Testis (tissue), 3 donors: ENCODE measurements around the gene GLG1. TPM values are rescaled to one million over a fixed set of nuclear protein-coding genes. Genes with fewer than 3 reads are reported as not detected.

ENCODE experiments used
- DNase-seq: peaks from one replicate; pipeline ENCODE4 v3.0.0-alpha.2; 2019
- H3K27ac ChIP-seq, 2 donors: fragments of 200-600 bp; sonication (generic); one replicate each; pipeline ENCODE4 v1.5.1; 2019
- H3K27me3 ChIP-seq: fragments of 200-600 bp; sonication (generic); one replicate; pipeline ENCODE4 v1.5.1; 2019
- H3K36me3 ChIP-seq: fragments of 200-600 bp; sonication (generic); one replicate; pipeline ENCODE4 v1.5.1; 2017; ENCODE audit warnings: low read depth; ENCODE audit errors: missing control alignments
- H3K4me1 ChIP-seq: fragments of 200-600 bp; sonication (generic); one replicate; pipeline ENCODE4 v1.5.1; 2019
- H3K4me3 ChIP-seq, 2 donors: fragments of 200-600 bp; sonication (generic); one replicate each; pipeline ENCODE4 v1.5.1; 2017 to 2019
- H3K9me3 ChIP-seq: fragments of 200-600 bp; sonication (generic); one replicate; pipeline ENCODE4 v1.5.1; 2017
- POLR2A ChIP-seq: fragments of 450-650 bp; IDR thresholded peaks from one replicate; pipeline ENCODE4 v1.6.1; 2017; ENCODE audit warnings: antibody characterized with exemption, mild to moderate bottlenecking, moderate library complexity
- WGBS, 2 donors: methylation state at CpG; one replicate each; pipeline ENCODE4 v1.1.5; 2018; 5-methylcytosine and 5-hydroxymethylcytosine counted together
- intact Hi-C: fragments of 100-400 bp; cut with DNase I; formaldehyde crosslinking; loops from one replicate; pipeline ENCODE4 v1.15.1; 2023; ENCODE audit warnings: low total_unique reads
- polyA plus RNA-seq: library from polyadenylated mRNA; stranded (reverse); fragments of 350-450 nt; fragmentation: Illumina TruSeq; extraction: RNeasy Lipid Tissue Mini Kit (QIAGEN cat#74804); gene quantifications from one replicate; pipeline ENCODE4 v1.2.3, GENCODE V29; 2014; ENCODE audit warnings: low read depth, low replicate concordance; ENCODE audit not compliant: insufficient read depth
- total RNA-seq, 2 donors: library from RNA; depleted of rRNA; stranded (reverse); fragments of >200 nt; gene quantifications; one replicate each; pipeline ENCODE4 v1.2.3, GENCODE V29; 2016
- TF ChIP-seq, protein P1 (sequence below), 3 experiments: fragments of 450-650 bp in 2 of 3; fragments of 200-600 bp in 1 of 3; sonication (generic) in 1 of 3; IDR thresholded peaks; one replicate each; pipeline ENCODE4 v1.5.1; 2016 to 2019; ENCODE audit warnings: antibody characterized with exemption in 3 of 3, mild to moderate bottlenecking in 2 of 3, moderate library complexity in 1 of 3

The GLG1 gene
- total and polyA plus RNA-seq, 3 donors from 2014 or later, result 151 to 268 (median 206) TPM

GRCh38 chr16:74635303-74635702 lies 28.4 kb upstream of the GLG1 start:
- H3K9me3 ChIP-seq, result no peaks in the 10 kb centered on the region
- no peak overlapping the region for H3K4me3 ChIP-seq
- no peak overlapping the region for H3K27ac ChIP-seq
- no peaks in the 10 kb centered on the region for H3K27me3 ChIP-seq
- intact Hi-C loops, result no loop called here
- H3K36me3 ChIP-seq, result no peaks in the 10 kb centered on the region
- TF ChIP-seq POLR2A, result no peak
- TF ChIP-seq, protein P1, sequence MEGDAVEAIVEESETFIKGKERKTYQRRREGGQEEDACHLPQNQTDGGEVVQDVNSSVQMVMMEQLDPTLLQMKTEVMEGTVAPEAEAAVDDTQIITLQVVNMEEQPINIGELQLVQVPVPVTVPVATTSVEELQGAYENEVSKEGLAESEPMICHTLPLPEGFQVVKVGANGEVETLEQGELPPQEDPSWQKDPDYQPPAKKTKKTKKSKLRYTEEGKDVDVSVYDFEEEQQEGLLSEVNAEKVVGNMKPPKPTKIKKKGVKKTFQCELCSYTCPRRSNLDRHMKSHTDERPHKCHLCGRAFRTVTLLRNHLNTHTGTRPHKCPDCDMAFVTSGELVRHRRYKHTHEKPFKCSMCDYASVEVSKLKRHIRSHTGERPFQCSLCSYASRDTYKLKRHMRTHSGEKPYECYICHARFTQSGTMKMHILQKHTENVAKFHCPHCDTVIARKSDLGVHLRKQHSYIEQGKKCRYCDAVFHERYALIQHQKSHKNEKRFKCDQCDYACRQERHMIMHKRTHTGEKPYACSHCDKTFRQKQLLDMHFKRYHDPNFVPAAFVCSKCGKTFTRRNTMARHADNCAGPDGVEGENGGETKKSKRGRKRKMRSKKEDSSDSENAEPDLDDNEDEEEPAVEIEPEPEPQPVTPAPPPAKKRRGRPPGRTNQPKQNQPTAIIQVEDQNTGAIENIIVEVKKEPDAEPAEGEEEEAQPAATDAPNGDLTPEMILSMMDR (IDR thresholded peaks at IDR 0.05), result no peak
- no peaks in the 10 kb centered on the region for H3K4me1 ChIP-seq
- no peak for DNase-seq
- WGBS, 2 donors, result 76 to 81% methylated on average over 5 of the region's 5 CpGs

- H3K36me3 ChIP-seq, result no peaks in the 10 kb centered on the region
- intact Hi-C loops, result no loop called here
These were observed 26.8 kb upstream of the GLG1 start for GRCh38 chr16:74633686-74634085.

GRCh38 chr16:74627506-74628220 lies 20.7 kb upstream of the GLG1 start:
- Histone ChIP-seq H3K4me3 (no peak overlapping the region), H3K36me3 (no peaks in the 10 kb centered on the region), H3K4me1 (no peaks in the 10 kb centered on the region), H3K27me3 (no peaks in the 10 kb centered on the region), H3K9me3 (no peaks in the 10 kb centered on the region), H3K27ac (no peak overlapping the region)
- no peak for TF ChIP-seq POLR2A
- TF ChIP-seq, protein P1 (IDR thresholded peaks at IDR 0.05), result no peak
- intact Hi-C loops, result loop anchor here (10.0 kb wide), 1 partner anchor 173 kb away; no protein-coding TSS in a partner anchor
- 56 to 66% methylated on average over 6 of the region's 6 CpGs for WGBS, 2 donors
- no peak for DNase-seq

More at GRCh38 chr16:74633686-74634085, 26.8 kb upstream of the GLG1 start:
- no peak for DNase-seq
- WGBS, 2 donors, result 88 to 93% methylated on average over 7 of the region's 7 CpGs
- TF ChIP-seq, protein P1 (IDR thresholded peaks at IDR 0.05), result no peak
- no peak for TF ChIP-seq POLR2A
- no peaks in the 10 kb centered on the region for H3K27me3 ChIP-seq
- H3K9me3 ChIP-seq, result no peaks in the 10 kb centered on the region
- H3K4me1 ChIP-seq, result no peaks in the 10 kb centered on the region
- no peak overlapping the region for H3K27ac ChIP-seq
- no peak overlapping the region for H3K4me3 ChIP-seq

GRCh38 chr16:74626741-74627416 lies 20.0 kb upstream of the GLG1 start:
- WGBS, 2 donors, result 0 to 50% methylated on average over 1 of the region's 1 CpG
- no peak overlapping the region for H3K4me3 ChIP-seq
- H3K27ac ChIP-seq, result no peak overlapping the region
- DNase-seq, result no peak
- H3K9me3 ChIP-seq, result no peaks in the 10 kb centered on the region
- H3K27me3 ChIP-seq, result no peaks in the 10 kb centered on the region
- TF ChIP-seq, protein P1 (IDR thresholded peaks at IDR 0.05), result no peak
- no peak for TF ChIP-seq POLR2A
- intact Hi-C loops, result loop anchor here (10.0 kb wide), 1 partner anchor 172 kb away; no protein-coding TSS in a partner anchor
- H3K36me3 ChIP-seq, result no peaks in the 10 kb centered on the region
- H3K4me1 ChIP-seq, result no peaks in the 10 kb centered on the region
